ENCODE data around the gene FLT1. TPM values are rescaled to one million over a fixed set of nuclear protein-coding genes. Genes with fewer than 3 reads are reported as not detected.

FLT1 gene
- total RNA-seq, 1 experiment from 2014 or later = not detected

GRCh38 chr13:28314879-28315278 is 180.0 kb downstream of the FLT1 start:
- no peaks in the 10 kb centered on the region for H3K4me1 Mint-ChIP-seq (ENCODE audit: low read depth, unreplicated experiment)
- no peaks in the 10 kb centered on the region for H3K27me3 Mint-ChIP-seq (ENCODE audit: unreplicated experiment)
- no peaks in the 10 kb centered on the region for H3K36me3 Mint-ChIP-seq (ENCODE audit: insufficient read depth, unreplicated experiment)
- intact Hi-C loops (cut with micrococcal nuclease; ENCODE audit: unreplicated experiment) = loop anchor here (5.0 kb wide), 1 partner anchor 482 kb away; no protein-coding TSS in a partner anchor
- no peaks in the 10 kb centered on the region for H3K9me3 Mint-ChIP-seq (ENCODE audit: low read depth, unreplicated experiment)
- no peak for TF ChIP-seq CTCF (IDR thresholded peaks at IDR 0.05; ENCODE audit: unreplicated experiment)
- H3K4me3 Mint-ChIP-seq (ENCODE audit: low read depth, unreplicated experiment) = no peak overlapping the region
- DNase-seq = no peak
- CTCF ChIA-PET = no interaction called here
- no peak overlapping the region for H3K27ac Mint-ChIP-seq (ENCODE audit: unreplicated experiment)
- BruUV-seq (replicated peaks) = no TSS peak

- no TSS peak for BruUV-seq (replicated peaks)
- intact Hi-C loops (cut with micrococcal nuclease; ENCODE audit: unreplicated experiment) = loop anchor here (5.0 kb wide), 1 partner anchor 484 kb away; no protein-coding TSS in a partner anchor
- Mint-ChIP-seq H3K36me3 (ENCODE audit: insufficient read depth, unreplicated experiment) (no peaks in the 10 kb centered on the region), H3K4me3 (ENCODE audit: low read depth, unreplicated experiment) (no peak overlapping the region), H3K27me3 (ENCODE audit: unreplicated experiment) (no peaks in the 10 kb centered on the region), H3K9me3 (ENCODE audit: low read depth, unreplicated experiment) (no peaks in the 10 kb centered on the region), H3K4me1 (ENCODE audit: low read depth, unreplicated experiment) (no peaks in the 10 kb centered on the region), H3K27ac (ENCODE audit: unreplicated experiment) (no peak overlapping the region)
- DNase-seq = no peak
- CTCF ChIA-PET = no interaction called here
- TF ChIP-seq CTCF (IDR thresholded peaks at IDR 0.05; ENCODE audit: unreplicated experiment) = no peak
These were observed 181.3 kb downstream of the FLT1 start for GRCh38 chr13:28313579-28313978.

GRCh38 chr13:28306325-28306724 is 188.6 kb downstream of the FLT1 start:
- no peak for TF ChIP-seq CTCF (IDR thresholded peaks at IDR 0.05; ENCODE audit: unreplicated experiment)
- Mint-ChIP-seq H3K36me3 (ENCODE audit: insufficient read depth, unreplicated experiment) (no peaks in the 10 kb centered on the region), H3K27me3 (ENCODE audit: unreplicated experiment) (peaks cover 14% of the 10 kb centered on the region), H3K4me3 (ENCODE audit: low read depth, unreplicated experiment) (no peak overlapping the region), H3K27ac (ENCODE audit: unreplicated experiment) (no peak overlapping the region), H3K9me3 (ENCODE audit: low read depth, unreplicated experiment) (no peaks in the 10 kb centered on the region), H3K4me1 (ENCODE audit: low read depth, unreplicated experiment) (no peaks in the 10 kb centered on the region)
- BruUV-seq (replicated peaks) = no TSS peak
- intact Hi-C loops (cut with micrococcal nuclease; ENCODE audit: unreplicated experiment) = no loop called here
- CTCF ChIA-PET = no interaction called here
- DNase-seq = no peak

GRCh38 chr13:28301839-28302238 is 193.1 kb downstream of the FLT1 start:
- H3K4me1 Mint-ChIP-seq (ENCODE audit: low read depth, unreplicated experiment) = no peaks in the 10 kb centered on the region
- no peak overlapping the region for H3K27ac Mint-ChIP-seq (ENCODE audit: unreplicated experiment)
- no peak for TF ChIP-seq CTCF (IDR thresholded peaks at IDR 0.05; ENCODE audit: unreplicated experiment)
- H3K36me3 Mint-ChIP-seq (ENCODE audit: insufficient read depth, unreplicated experiment) = peaks cover 4% of the 10 kb centered on the region
- H3K9me3 Mint-ChIP-seq (ENCODE audit: low read depth, unreplicated experiment) = no peaks in the 10 kb centered on the region
- BruUV-seq (replicated peaks) = no TSS peak
- H3K4me3 Mint-ChIP-seq (ENCODE audit: low read depth, unreplicated experiment) = no peak overlapping the region
- CTCF ChIA-PET = no interaction called here
- H3K27me3 Mint-ChIP-seq (ENCODE audit: unreplicated experiment) = peaks cover 14% of the 10 kb centered on the region
- intact Hi-C loops (cut with micrococcal nuclease; ENCODE audit: unreplicated experiment) = no loop called here
- no peak for DNase-seq

Measured in Calu3 (cell line).